Measurements from ENCODE around the gene PNMA1. TPM values are rescaled to one million over a fixed set of nuclear protein-coding genes. Genes with fewer than 3 reads are reported as not detected.

Gene PNMA1
- total and polyA plus RNA-seq, 2 of the 13 experiments (the other 11 are each of a cell fraction or from before 2014, with no cell fraction given): 7.0 to 8.3 TPM

DNA sequence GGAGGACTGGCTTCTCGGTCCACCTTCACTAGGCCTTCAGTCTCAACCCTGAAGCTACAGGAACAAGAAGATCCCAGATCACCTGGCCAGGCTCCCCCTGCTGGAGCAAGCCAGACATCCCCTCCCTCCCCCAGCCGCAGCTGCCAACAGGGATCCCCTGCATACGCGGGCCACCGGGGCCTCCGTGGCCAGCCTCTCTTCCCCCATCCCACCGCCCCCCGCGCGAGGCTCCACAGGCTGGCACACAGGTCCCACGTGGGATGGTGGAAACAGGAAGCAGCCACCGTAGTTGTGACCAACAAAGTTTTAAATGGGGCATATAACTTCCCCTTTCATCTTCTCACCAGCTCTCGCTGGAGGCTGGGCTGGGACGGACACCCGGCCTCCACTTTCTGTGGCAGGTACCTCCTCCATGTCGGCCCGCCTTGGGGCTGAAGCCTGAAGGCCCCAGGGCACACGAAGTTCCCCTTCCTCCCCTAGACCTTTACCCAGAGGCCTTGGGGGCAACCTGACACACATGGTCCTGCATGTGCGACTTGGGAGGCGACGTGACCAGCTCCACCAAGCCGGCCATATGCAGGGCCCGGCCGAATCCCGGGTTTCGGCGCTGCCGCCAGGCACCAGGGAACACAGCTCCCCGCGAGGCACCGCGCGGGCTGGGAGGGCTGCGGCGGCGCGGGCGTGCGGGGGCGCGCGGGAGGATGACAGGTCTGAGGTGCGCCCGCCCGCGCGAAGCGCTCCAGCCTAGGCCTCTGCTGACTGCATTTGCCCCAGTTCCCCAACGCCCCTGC is 44.4 kb upstream of the PNMA1 start (continued):
- TF ChIP-seq, protein P1, sequence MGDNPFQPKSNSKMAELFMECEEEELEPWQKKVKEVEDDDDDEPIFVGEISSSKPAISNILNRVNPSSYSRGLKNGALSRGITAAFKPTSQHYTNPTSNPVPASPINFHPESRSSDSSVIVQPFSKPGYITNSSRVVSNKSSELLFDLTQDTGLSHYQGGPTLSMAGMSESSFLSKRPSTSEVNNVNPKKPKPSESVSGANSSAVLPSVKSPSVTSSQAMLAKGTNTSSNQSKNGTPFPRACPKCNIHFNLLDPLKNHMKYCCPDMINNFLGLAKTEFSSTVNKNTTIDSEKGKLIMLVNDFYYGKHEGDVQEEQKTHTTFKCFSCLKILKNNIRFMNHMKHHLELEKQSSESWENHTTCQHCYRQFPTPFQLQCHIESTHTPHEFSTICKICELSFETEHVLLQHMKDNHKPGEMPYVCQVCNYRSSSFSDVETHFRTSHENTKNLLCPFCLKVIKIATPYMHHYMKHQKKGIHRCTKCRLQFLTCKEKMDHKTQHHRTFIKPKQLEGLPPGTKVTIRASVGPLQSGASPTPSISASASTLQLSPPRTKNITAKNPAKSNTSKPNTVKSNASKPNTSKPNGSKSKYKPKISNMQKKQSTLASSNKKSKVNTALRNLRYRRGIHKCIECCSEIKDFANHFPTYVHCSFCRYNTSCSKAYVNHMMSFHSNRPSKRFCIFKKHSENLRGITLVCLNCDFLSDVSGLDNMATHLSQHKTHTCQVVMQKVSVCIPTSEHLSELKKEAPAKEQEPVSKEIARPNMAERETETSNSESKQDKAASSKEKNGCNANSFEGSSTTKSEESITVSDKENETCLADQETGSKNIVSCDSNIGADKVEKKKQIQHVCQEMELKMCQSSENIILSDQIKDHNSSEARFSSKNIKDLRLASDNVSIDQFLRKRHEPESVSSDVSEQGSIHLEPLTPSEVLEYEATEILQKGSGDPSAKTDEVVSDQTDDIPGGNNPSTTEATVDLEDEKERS (CRISPR knock-in tag; IDR thresholded peaks at IDR 0.05): no peak
- TF ChIP-seq ZNF841 (CRISPR knock-in tag; IDR thresholded peaks at IDR 0.05; ENCODE audit: borderline replicate concordance): no peak
- no peak for TF ChIP-seq IKZF4 (CRISPR knock-in tag; IDR thresholded peaks at IDR 0.05; ENCODE audit: borderline replicate concordance, low read depth, not compliant biosample characterization)
- no peak for TF ChIP-seq JARID2 (CRISPR knock-in tag; IDR thresholded peaks at IDR 0.05; ENCODE audit: insufficient replicate concordance)
- TF ChIP-seq, protein P2, sequence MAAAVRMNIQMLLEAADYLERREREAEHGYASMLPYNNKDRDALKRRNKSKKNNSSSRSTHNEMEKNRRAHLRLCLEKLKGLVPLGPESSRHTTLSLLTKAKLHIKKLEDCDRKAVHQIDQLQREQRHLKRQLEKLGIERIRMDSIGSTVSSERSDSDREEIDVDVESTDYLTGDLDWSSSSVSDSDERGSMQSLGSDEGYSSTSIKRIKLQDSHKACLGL (CRISPR knock-in tag; IDR thresholded peaks at IDR 0.05): peak; percentile 21; the same call in 1 of the 2 replicates
- TF ChIP-seq ZNF567 (CRISPR knock-in tag; IDR thresholded peaks at IDR 0.05; ENCODE audit: borderline replicate concordance): no peak; the same call in 1 of the 2 replicates
- no peak for TF ChIP-seq RAD51 (IDR thresholded peaks at IDR 0.05; ENCODE audit: borderline replicate concordance)
- no peak for TF ChIP-seq ZNF768 (CRISPR knock-in tag; IDR thresholded peaks at IDR 0.05)
- no peak for TF ChIP-seq ZNF720 (CRISPR knock-in tag; IDR thresholded peaks at IDR 0.05)
- no peak for TF ChIP-seq KDM4B (CRISPR knock-in tag; IDR thresholded peaks at IDR 0.05)
- no peak for TF ChIP-seq ZNF343 (CRISPR knock-in tag; IDR thresholded peaks at IDR 0.05)
- TF ChIP-seq, protein P3, sequence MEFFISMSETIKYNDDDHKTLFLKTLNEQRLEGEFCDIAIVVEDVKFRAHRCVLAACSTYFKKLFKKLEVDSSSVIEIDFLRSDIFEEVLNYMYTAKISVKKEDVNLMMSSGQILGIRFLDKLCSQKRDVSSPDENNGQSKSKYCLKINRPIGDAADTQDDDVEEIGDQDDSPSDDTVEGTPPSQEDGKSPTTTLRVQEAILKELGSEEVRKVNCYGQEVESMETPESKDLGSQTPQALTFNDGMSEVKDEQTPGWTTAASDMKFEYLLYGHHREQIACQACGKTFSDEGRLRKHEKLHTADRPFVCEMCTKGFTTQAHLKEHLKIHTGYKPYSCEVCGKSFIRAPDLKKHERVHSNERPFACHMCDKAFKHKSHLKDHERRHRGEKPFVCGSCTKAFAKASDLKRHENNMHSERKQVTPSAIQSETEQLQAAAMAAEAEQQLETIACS (CRISPR knock-in tag; IDR thresholded peaks at IDR 0.05): peak; percentile 22; the same call in 1 of the 2 replicates
- no peak for TF ChIP-seq SOX13 (IDR thresholded peaks at IDR 0.05)
- peak in 1 of 2 experiments; percentile 43; a peak in 2 of 4 replicates for TF ChIP-seq SOX13 (CRISPR knock-in tag; conservative IDR thresholded peaks at IDR 0.05 in 1 of 2, IDR thresholded peaks at IDR 0.05 in 1 of 2)
- TF ChIP-seq TEAD3 (CRISPR knock-in tag; optimal IDR thresholded peaks at IDR 0.05; ENCODE audit: borderline replicate concordance): peak; percentile 34
- peak; percentile 25; the same call in 1 of the 2 replicates for TF ChIP-seq HMG20A (CRISPR knock-in tag; IDR thresholded peaks at IDR 0.05; ENCODE audit: borderline replicate concordance)
- no peak for TF ChIP-seq TGIF2 (CRISPR knock-in tag; IDR thresholded peaks at IDR 0.05)
- no peak for TF ChIP-seq ZBTB21 (CRISPR knock-in tag; IDR thresholded peaks at IDR 0.05)
- peak; percentile 14; the same call in 1 of the 2 replicates for TF ChIP-seq YEATS4 (CRISPR knock-in tag; IDR thresholded peaks at IDR 0.05; ENCODE audit: borderline replicate concordance)
- TF ChIP-seq ZNF549 (CRISPR knock-in tag; IDR thresholded peaks at IDR 0.05): no peak
- TF ChIP-seq NRL (CRISPR knock-in tag; IDR thresholded peaks at IDR 0.05; ENCODE audit: borderline replicate concordance): no peak
- TF ChIP-seq ZNF615 (CRISPR knock-in tag; IDR thresholded peaks at IDR 0.05; ENCODE audit: borderline replicate concordance): no peak
- TF ChIP-seq, protein P4, sequence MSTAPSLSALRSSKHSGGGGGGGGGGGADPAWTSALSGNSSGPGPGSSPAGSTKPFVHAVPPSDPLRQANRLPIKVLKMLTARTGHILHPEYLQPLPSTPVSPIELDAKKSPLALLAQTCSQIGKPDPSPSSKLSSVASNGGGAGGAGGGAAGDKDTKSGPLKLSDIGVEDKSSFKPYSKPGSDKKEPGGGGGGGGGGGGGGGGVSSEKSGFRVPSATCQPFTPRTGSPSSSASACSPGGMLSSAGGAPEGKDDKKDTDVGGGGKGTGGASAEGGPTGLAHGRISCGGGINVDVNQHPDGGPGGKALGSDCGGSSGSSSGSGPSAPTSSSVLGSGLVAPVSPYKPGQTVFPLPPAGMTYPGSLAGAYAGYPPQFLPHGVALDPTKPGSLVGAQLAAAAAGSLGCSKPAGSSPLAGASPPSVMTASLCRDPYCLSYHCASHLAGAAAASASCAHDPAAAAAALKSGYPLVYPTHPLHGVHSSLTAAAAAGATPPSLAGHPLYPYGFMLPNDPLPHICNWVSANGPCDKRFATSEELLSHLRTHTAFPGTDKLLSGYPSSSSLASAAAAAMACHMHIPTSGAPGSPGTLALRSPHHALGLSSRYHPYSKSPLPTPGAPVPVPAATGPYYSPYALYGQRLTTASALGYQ (CRISPR knock-in tag; IDR thresholded peaks at IDR 0.05): no peak
- TF ChIP-seq ZNF790 (CRISPR knock-in tag; IDR thresholded peaks at IDR 0.05; ENCODE audit: borderline replicate concordance): no peak
- no peak for TF ChIP-seq POLR2A (IDR thresholded peaks at IDR 0.05; ENCODE audit: insufficient read depth in 1 of 2, low read depth in 2 of 2, low read length in 2 of 2)

All from HepG2 (cell line).